NCI-H1417 treated with DMSO at 0.1 percent for 48 hours (cell line): ENCODE results near the gene ESF1.

Source experiments
- DNase-seq: peaks from one replicate; lab custom pipeline; 2025; lab: John Stamatoyannopoulos, UW

Gene ESF1

GRCh38 chr20:13678944-13679343 is 105.8 kb downstream of the ESF1 start:
- no peak for DNase-seq

GRCh38 chr20:13677241-13677640 is 107.5 kb downstream of the ESF1 start:
- no peak for DNase-seq

GRCh38 chr20:13676682-13677081 is 108.0 kb downstream of the ESF1 start:
- no peak for DNase-seq

GRCh38 chr20:13672690-13673089 is 112.0 kb downstream of the ESF1 start:
- DNase-seq = no peak

GRCh38 chr20:13671916-13672378 is 112.8 kb downstream of the ESF1 start:
- DNase-seq = no peak

GRCh38 chr20:13671512-13671911 is 113.2 kb downstream of the ESF1 start:
- DNase-seq = no peak

- no peak for DNase-seq
Measured at GRCh38 chr20:13670160-13670559, 114.6 kb downstream of the ESF1 start.

- no peak for DNase-seq
Measured at GRCh38 chr20:13665709-13666395, 118.9 kb downstream of the ESF1 start.
